Left ventricle myocardium inferior (tissue), 1 donor: ENCODE measurements around the gene CREB5. TPM values are rescaled to one million over a fixed set of nuclear protein-coding genes. Genes with fewer than 3 reads are reported as not detected.
"Not testable (repeated sequence)": the region's sequence is repeated elsewhere in the genome, so short reads cannot be mapped to it uniquely, and the experiment has no call there.

Experiments used
- DNase-seq: peaks from one replicate; pipeline ENCODE4 v3.0.0-alpha.2; 2020
- H3K27ac ChIP-seq: fragments of 200-600 bp; replicated peaks from 2 replicates; pipeline ENCODE4 v1.8.0; 2021
- H3K27me3 ChIP-seq: fragments of 200-600 bp; 2 replicates; pipeline ENCODE4 v1.8.0; 2021; ENCODE audit warnings: low read depth
- H3K36me3 ChIP-seq: fragments of 200-600 bp; 2 replicates; pipeline ENCODE4 v1.8.0; 2021
- H3K4me1 ChIP-seq: fragments of 200-600 bp; 2 replicates; pipeline ENCODE4 v1.8.0; 2021
- H3K4me3 ChIP-seq: fragments of 200-600 bp; 2 replicates; pipeline ENCODE4 v1.8.0; 2021; ENCODE audit warnings: mild to moderate bottlenecking, moderate library complexity
- H3K9me3 ChIP-seq: fragments of 200-600 bp; replicated peaks from 2 replicates; pipeline ENCODE4 v1.8.0; 2021
- intact Hi-C: fragments of 100-400 bp; cut with micrococcal nuclease; formaldehyde crosslinking; loops from one replicate; pipeline ENCODE4 v1.11.0; 2022
- total RNA-seq: library from RNA; stranded (reverse); fragmentation: NEBNext Ultra II Directional; extraction: Animal tissue kit (Norgen Biotek cat#: 25700); gene quantifications from one replicate; pipeline ENCODE4 v1.2.1, GENCODE V29; 2021
- TF ChIP-seq, protein P1 (sequence below): fragments of 200-600 bp; IDR thresholded peaks from 2 replicates; pipeline ENCODE4 v1.8.0; 2021; ENCODE audit warnings: antibody characterized with exemption, mild to moderate bottlenecking, borderline replicate concordance
- donor health status: DM: no; HTN: yes; CAD: no; lungs with severe emphysema.

CREB5 gene
- total RNA-seq, 1 donor from 2014 or later, result 9.8 TPM

GRCh38 chr7:28778786-28779185 lies 366.5 kb downstream of the CREB5 start:
- Histone ChIP-seq H3K4me1 (peaks cover 4% of the 10 kb centered on the region), H3K36me3 (no peaks in the 10 kb centered on the region), H3K4me3 (no peak overlapping the region), H3K27ac (no peak overlapping the region), H3K9me3 (peaks cover 4% of the 10 kb centered on the region), H3K27me3 (no peaks in the 10 kb centered on the region)
- TF ChIP-seq, protein P1, sequence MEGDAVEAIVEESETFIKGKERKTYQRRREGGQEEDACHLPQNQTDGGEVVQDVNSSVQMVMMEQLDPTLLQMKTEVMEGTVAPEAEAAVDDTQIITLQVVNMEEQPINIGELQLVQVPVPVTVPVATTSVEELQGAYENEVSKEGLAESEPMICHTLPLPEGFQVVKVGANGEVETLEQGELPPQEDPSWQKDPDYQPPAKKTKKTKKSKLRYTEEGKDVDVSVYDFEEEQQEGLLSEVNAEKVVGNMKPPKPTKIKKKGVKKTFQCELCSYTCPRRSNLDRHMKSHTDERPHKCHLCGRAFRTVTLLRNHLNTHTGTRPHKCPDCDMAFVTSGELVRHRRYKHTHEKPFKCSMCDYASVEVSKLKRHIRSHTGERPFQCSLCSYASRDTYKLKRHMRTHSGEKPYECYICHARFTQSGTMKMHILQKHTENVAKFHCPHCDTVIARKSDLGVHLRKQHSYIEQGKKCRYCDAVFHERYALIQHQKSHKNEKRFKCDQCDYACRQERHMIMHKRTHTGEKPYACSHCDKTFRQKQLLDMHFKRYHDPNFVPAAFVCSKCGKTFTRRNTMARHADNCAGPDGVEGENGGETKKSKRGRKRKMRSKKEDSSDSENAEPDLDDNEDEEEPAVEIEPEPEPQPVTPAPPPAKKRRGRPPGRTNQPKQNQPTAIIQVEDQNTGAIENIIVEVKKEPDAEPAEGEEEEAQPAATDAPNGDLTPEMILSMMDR, result no peak
- intact Hi-C loops, result no loop called here
- no peak for DNase-seq

DNA sequence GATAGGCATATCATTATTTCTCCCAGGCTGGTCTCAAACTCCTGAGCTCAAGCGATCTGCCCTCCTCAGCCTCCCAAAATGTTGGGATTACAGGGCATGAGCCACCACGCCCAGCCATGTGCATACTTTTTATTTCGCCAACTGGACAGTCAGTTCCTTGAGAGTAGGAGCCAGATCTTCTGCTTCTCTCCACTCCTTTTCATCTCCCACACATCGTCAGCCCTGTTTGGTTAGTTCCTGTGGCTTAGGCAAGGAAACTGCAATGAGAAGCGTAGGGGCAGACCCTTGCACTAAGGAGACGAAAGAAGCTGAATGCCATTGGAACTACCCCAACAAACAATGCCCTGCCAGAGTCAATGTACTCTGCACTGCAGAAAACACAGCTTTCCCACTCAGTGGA lies 367.6 kb downstream of the CREB5 start:
- H3K36me3 ChIP-seq, result no peaks in the 10 kb centered on the region
- no peaks in the 10 kb centered on the region for H3K27me3 ChIP-seq
- peaks cover 12% of the 10 kb centered on the region for H3K4me1 ChIP-seq
- no peak overlapping the region for H3K4me3 ChIP-seq
- TF ChIP-seq, protein P1, result no peak
- intact Hi-C loops, result no loop called here
- no peak overlapping the region for H3K27ac ChIP-seq
- DNase-seq, result no peak
- peaks cover 4% of the 10 kb centered on the region for H3K9me3 ChIP-seq

DNA sequence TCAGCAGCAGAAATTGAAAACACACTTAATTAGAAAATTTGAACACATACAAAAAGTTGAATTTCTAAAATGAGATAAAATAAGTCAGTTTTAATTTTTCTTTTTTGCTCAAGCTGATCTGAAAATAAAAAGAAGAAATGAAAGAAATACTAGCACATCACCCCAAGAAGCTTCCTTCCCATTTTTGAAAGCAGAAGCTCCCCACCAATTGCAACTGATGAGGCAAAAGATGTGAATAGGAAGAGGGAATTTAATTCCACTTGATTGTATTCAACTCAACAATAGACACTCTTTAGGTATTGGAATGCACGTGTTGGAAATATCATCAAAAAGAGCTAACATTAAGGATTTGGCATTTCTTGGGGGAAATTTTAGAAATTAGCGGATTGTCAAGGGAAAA lies 370.0 kb downstream of the CREB5 start:
- Histone ChIP-seq H3K4me1 (peaks cover 12% of the 10 kb centered on the region), H3K27ac (no peak overlapping the region), H3K9me3 (no peaks in the 10 kb centered on the region), H3K27me3 (no peaks in the 10 kb centered on the region), H3K36me3 (no peaks in the 10 kb centered on the region), H3K4me3 (no peak overlapping the region)
- TF ChIP-seq, protein P1, result no peak
- no peak for DNase-seq
- intact Hi-C loops, result no loop called here

- TF ChIP-seq, protein P1, result no peak
- H3K27ac ChIP-seq, result no peak overlapping the region
These were observed 372.0 kb downstream of the CREB5 start for GRCh38 chr7:28784171-28784902.

DNA sequence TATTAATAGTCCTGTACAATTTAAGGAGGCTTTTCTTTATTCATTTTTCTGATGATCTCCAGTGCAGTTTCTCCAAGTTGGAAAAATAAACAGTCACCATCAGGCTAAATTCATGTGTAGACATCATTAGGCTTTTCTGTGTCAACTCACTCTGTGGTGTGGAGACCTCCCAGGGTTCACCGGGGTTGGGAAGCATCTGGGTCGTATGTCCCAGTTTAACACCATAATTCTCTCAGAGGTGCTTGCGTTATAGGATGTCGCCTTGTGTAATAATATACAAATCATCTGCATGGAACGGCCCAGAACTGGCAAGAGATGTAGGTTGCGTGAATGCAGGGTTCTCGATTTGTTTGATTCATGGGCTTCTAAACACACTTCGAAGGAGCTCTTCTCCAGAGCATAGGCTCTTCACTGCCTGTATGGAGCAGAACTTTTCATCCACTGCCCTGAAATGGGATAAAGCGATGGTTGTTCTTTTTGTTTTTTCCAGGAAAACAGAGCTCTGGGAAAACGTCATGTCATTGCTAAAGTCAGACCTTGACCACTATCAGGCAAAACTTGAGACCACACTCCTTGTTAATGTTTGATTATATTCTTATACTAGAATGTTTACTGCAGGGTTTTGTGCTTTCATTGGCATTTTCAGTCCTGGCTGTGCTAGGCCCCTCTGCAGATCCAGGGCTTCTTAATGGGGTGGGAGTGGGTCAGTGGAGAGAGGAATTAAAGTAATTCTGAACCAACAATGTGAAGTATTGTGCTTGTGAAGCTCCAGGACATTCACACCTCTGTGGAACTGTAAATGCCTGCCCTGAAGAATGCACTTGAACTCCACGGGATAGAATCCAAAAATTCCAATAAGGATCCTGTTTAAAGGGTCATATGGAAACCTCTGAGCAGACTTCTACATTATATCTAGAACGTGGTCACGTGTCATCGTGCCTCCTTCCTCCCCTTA lies 373.0 kb downstream of the CREB5 start:
- Histone ChIP-seq H3K4me1 (peaks cover 11% of the 10 kb centered on the region), H3K4me3 (no peak overlapping the region), H3K27ac (no peak overlapping the region), H3K36me3 (no peaks in the 10 kb centered on the region), H3K9me3 (no peaks in the 10 kb centered on the region), H3K27me3 (no peaks in the 10 kb centered on the region)
- TF ChIP-seq, protein P1, result no peak
- DNase-seq, result no peak
- intact Hi-C loops, result no loop called here

More at GRCh38 chr7:28784171-28784902, 372.0 kb downstream of the CREB5 start:
- H3K4me1 ChIP-seq, result peaks cover 12% of the 10 kb centered on the region
- H3K36me3 ChIP-seq, result no peaks in the 10 kb centered on the region
- intact Hi-C loops, result no loop called here
- H3K27me3 ChIP-seq, result no peaks in the 10 kb centered on the region
- H3K4me3 ChIP-seq, result no peak overlapping the region
- DNase-seq, result no peak
- H3K9me3 ChIP-seq, result no peaks in the 10 kb centered on the region

DNA sequence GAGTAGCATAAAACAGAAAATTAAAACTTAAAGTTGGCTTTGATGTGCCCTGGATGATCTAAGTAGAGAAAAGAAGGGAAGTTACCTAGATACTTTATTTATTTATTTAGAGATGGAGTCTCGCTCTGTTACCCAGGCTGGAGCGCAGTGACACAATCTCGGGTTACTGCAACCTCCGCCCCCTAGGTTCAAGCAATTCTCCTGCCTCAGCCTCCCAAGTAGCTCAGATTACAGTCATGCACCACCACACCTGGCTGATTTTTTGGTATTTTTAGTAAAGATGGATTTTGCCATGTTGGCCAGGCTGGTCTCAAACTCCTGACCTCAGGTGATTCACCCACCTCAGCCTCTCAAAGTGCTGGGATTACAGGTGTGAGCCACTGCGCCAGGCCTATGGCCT lies 373.8 kb downstream of the CREB5 start:
- intact Hi-C loops, H3K27ac ChIP-seq: not testable (repeated sequence)

More for the DNA sequence above, 373.8 kb downstream of the CREB5 start:
- not testable (repeated sequence) for H3K4me3 ChIP-seq, H3K27me3 ChIP-seq, DNase-seq, H3K9me3 ChIP-seq, H3K36me3 ChIP-seq, H3K4me1 ChIP-seq
